Measurements from ENCODE around the gene TRIP11.

TRIP11 gene

GRCh38 chr14:92033433-92033832 is 6.4 kb downstream of the TRIP11 start:
- no peak for DNase-seq (ENCODE audit: low spot score)
- TF ChIP-seq CTCF (IDR thresholded peaks at IDR 0.05; ENCODE audit: borderline replicate concordance, control extremely low read depth, extremely low read depth, insufficient read depth, missing control alignments): no peak
- in situ Hi-C loops (cut with MboI; ENCODE audit: low sequenced_read_pairs, unreplicated experiment): no loop called here

- DNase-seq (ENCODE audit: low spot score): no peak
- TF ChIP-seq CTCF (IDR thresholded peaks at IDR 0.05; ENCODE audit: borderline replicate concordance, control extremely low read depth, extremely low read depth, insufficient read depth, missing control alignments): no peak
- in situ Hi-C loops (cut with MboI; ENCODE audit: low sequenced_read_pairs, unreplicated experiment): no loop called here
Observed at GRCh38 chr14:92026548-92027190, 13.2 kb downstream of the TRIP11 start.

- in situ Hi-C loops (cut with MboI; ENCODE audit: low sequenced_read_pairs, unreplicated experiment): no loop called here
- no peak for TF ChIP-seq CTCF (IDR thresholded peaks at IDR 0.05; ENCODE audit: borderline replicate concordance, control extremely low read depth, extremely low read depth, insufficient read depth, missing control alignments)
- no peak for DNase-seq (ENCODE audit: low spot score)
Observed at GRCh38 chr14:92022036-92022435, 17.8 kb downstream of the TRIP11 start.

- no peak for DNase-seq (ENCODE audit: low spot score)
- no peak for TF ChIP-seq CTCF (IDR thresholded peaks at IDR 0.05; ENCODE audit: borderline replicate concordance, control extremely low read depth, extremely low read depth, insufficient read depth, missing control alignments)
- in situ Hi-C loops (cut with MboI; ENCODE audit: low sequenced_read_pairs, unreplicated experiment): no loop called here
Observed at GRCh38 chr14:92021523-92021922, 18.3 kb downstream of the TRIP11 start.

GRCh38 chr14:92014040-92014439 is 25.8 kb downstream of the TRIP11 start:
- DNase-seq (ENCODE audit: low spot score): no peak
- in situ Hi-C loops (cut with MboI; ENCODE audit: low sequenced_read_pairs, unreplicated experiment): no loop called here
- no peak for TF ChIP-seq CTCF (IDR thresholded peaks at IDR 0.05; ENCODE audit: borderline replicate concordance, control extremely low read depth, extremely low read depth, insufficient read depth, missing control alignments)

- no peak for TF ChIP-seq CTCF (IDR thresholded peaks at IDR 0.05; ENCODE audit: borderline replicate concordance, control extremely low read depth, extremely low read depth, insufficient read depth, missing control alignments)
- in situ Hi-C loops (cut with MboI; ENCODE audit: low sequenced_read_pairs, unreplicated experiment): no loop called here
- DNase-seq (ENCODE audit: low spot score): no peak
Observed at GRCh38 chr14:92012121-92012748, 27.6 kb downstream of the TRIP11 start.

Measured in GM13976 (cell line).